SK-N-SH (cell line): ENCODE measurements around the gene RBM33. TPM values are rescaled to one million over a fixed set of nuclear protein-coding genes. Genes with fewer than 3 reads are reported as not detected.

Source experiments
- CTCF ChIA-PET: fragments of 300-600, 350-600 bp; formaldehyde crosslinking; extraction: SDS; loops from one replicate; lab custom pipeline; 2021; lab: Yijun Ruan, JAX
- POLR2A ChIA-PET: fragments of 350-600 bp; sonication (Branson Sonifier 250); formaldehyde crosslinking; extraction: SDS; loops from one replicate; lab custom pipeline; 2020; ENCODE audit warnings: antibody characterized with exemption, inconsistent platforms; lab: Yijun Ruan, JAX
- DNase-seq: peaks from one replicate; pipeline ENCODE4 v3.0.0; 2012
- H2AFZ ChIP-seq: fragments of 200-600 bp; sonication (generic); 2 replicates; pipeline ENCODE4 v1.8.1; 2016; ENCODE audit warnings: antibody characterized with exemption, mild to moderate bottlenecking, low read depth
- H3F3A ChIP-seq: fragments of 200-600 bp; sonication (generic); replicated peaks from 2 replicates; pipeline ENCODE3; 2016; ENCODE audit warnings: antibody characterized with exemption, mild to moderate bottlenecking; ENCODE audit not compliant: insufficient read depth
- H3K27ac ChIP-seq, 2 experiments: fragments of 200-500 bp in 1 of 2; fragments of 200-600 bp in 1 of 2; sonication (Bioruptor generic) in 1 of 2; sonication (generic), shearing (Covaris generic) in 1 of 2; 2 replicates each; pipeline versions ENCODE4 v1.5.1 to v1.6.1; 2014 to 2016; ENCODE audit warnings: low read depth in 2 of 2, inconsistent platforms in 1 of 2, low read length in 1 of 2, mild to moderate bottlenecking in 1 of 2, mixed read lengths in 1 of 2
- H3K27me3 ChIP-seq: fragments of 200-600 bp; sonication (generic), shearing (Covaris generic); 2 replicates; pipeline ENCODE4 v1.6.1; 2016; ENCODE audit warnings: mixed run types; ENCODE audit not compliant: insufficient read depth
- H3K36me3 ChIP-seq, 2 experiments: fragments of 200-500 bp in 1 of 2; fragments of 200-600 bp in 1 of 2; sonication (Bioruptor generic) in 1 of 2; sonication (generic) in 1 of 2; replicated peaks in 1 of 2; 2 replicates each; pipeline versions ENCODE3 to v1.5.1; 2014 to 2016; ENCODE audit warnings: low read length in 1 of 2, mild to moderate bottlenecking in 1 of 2; ENCODE audit not compliant: insufficient read depth in 2 of 2, control insufficient read depth in 1 of 2
- H3K4me1 ChIP-seq, 2 experiments: fragments of 200-500 bp in 1 of 2; fragments of 200-600 bp in 1 of 2; sonication (Bioruptor generic) in 1 of 2; sonication (generic), shearing (Covaris generic) in 1 of 2; 2 replicates each; pipeline versions ENCODE4 v1.5.1 to v1.6.1; 2014 to 2016; ENCODE audit warnings: low read depth in 1 of 2, low read length in 1 of 2, mixed run types in 1 of 2; ENCODE audit not compliant: insufficient read depth in 2 of 2, control insufficient read depth in 1 of 2
- H3K4me2 ChIP-seq: fragments of 200-600 bp; sonication (generic), shearing (Covaris generic); 2 replicates; pipeline ENCODE4 v1.6.1; 2017; ENCODE audit warnings: mixed run types
- H3K4me3 ChIP-seq, 2 experiments: fragments of 200-500 bp in 1 of 2; fragments of 200-600 bp in 1 of 2; sonication (Bioruptor generic) in 1 of 2; sonication (generic), shearing (Covaris generic) in 1 of 2; 2 replicates each; pipeline versions ENCODE4 v1.5.1 to v1.8.1; 2014 to 2016; ENCODE audit warnings: low read depth in 2 of 2, inconsistent platforms in 1 of 2, low read length in 1 of 2, mild to moderate bottlenecking in 1 of 2, mixed read lengths in 1 of 2, moderate library complexity in 1 of 2
- H3K79me2 ChIP-seq: fragments of 200-600 bp; sonication (generic); 2 replicates; pipeline ENCODE4 v1.8.1; 2017; ENCODE audit warnings: mild to moderate bottlenecking; ENCODE audit not compliant: insufficient read depth
- H3K9ac ChIP-seq: fragments of 200-600 bp; sonication (generic); 2 replicates; pipeline ENCODE4 v1.6.1; 2017; ENCODE audit warnings: mixed run types
- H3K9me2 ChIP-seq: fragments of 200-600 bp; sonication (generic); 2 replicates; pipeline ENCODE4 v1.6.1; 2017; ENCODE audit warnings: mixed run types
- H3K9me3 ChIP-seq: fragments of 200-600 bp; sonication (generic); 2 replicates; pipeline ENCODE4 v1.6.1; 2017; ENCODE audit warnings: mixed run types, mild to moderate bottlenecking, moderate library complexity
- H4K20me1 ChIP-seq: fragments of 200-600 bp; sonication (generic); 2 replicates; pipeline ENCODE4 v1.6.1; 2017; ENCODE audit warnings: mild to moderate bottlenecking, mixed run types; ENCODE audit not compliant: insufficient read depth
- CHD2 ChIP-seq: fragments of 150-350 bp; IDR thresholded peaks from 2 replicates; pipeline ENCODE4 v1.6.1; 2018; ENCODE audit warnings: low read length; ENCODE audit not compliant: partially characterized antibody
- CTCF ChIP-seq: fragments of 200-600 bp; sonication (generic); IDR thresholded peaks from 2 replicates; pipeline ENCODE4 v1.6.1; 2017; ENCODE audit warnings: antibody characterized with exemption, mild to moderate bottlenecking, moderate library complexity
- ELF1 ChIP-seq: IDR thresholded peaks from 2 replicates; pipeline ENCODE4 v1.4.0; 2012
- FOSL2 ChIP-seq: IDR thresholded peaks from 2 replicates; pipeline ENCODE4 v1.4.0; 2012; ENCODE audit warnings: low read depth, mild to moderate bottlenecking, moderate library complexity, borderline replicate concordance
- GATA2 ChIP-seq: sonication (generic); formaldehyde crosslinking; IDR thresholded peaks from 2 replicates; pipeline ENCODE4 v1.5.0; 2020; ENCODE audit warnings: mild to moderate bottlenecking, missing genetic modification reagents
- JUND ChIP-seq: IDR thresholded peaks from 2 replicates; pipeline ENCODE4 v1.4.0; 2012
- MAX ChIP-seq: IDR thresholded peaks from 2 replicates; pipeline ENCODE4 v1.4.0; 2012; ENCODE audit warnings: low read depth
- MXI1 ChIP-seq: IDR thresholded peaks from 2 replicates; pipeline ENCODE4 v1.6.1; 2012; ENCODE audit warnings: mild to moderate bottlenecking, low read depth, low read length, improper control_type of control experiment
- NRF1 ChIP-seq: IDR thresholded peaks from 2 replicates; pipeline ENCODE4 v1.6.1; 2012; ENCODE audit warnings: low read depth, mild to moderate bottlenecking, low read length
- POLR2AphosphoS5 ChIP-seq: IDR thresholded peaks from 2 replicates; pipeline ENCODE4 v1.6.1; 2012; ENCODE audit warnings: low read depth, low read length
- RAD21 ChIP-seq: IDR thresholded peaks from 2 replicates; pipeline ENCODE4 v1.6.1; 2012; ENCODE audit warnings: mild to moderate bottlenecking, low read length
- RCOR1 ChIP-seq: fragments of 150-350 bp; IDR thresholded peaks from 2 replicates; pipeline ENCODE4 v1.6.1; 2017; ENCODE audit warnings: antibody characterized with exemption, low read length
- REST ChIP-seq: IDR thresholded peaks from 2 replicates; pipeline ENCODE4 v1.6.1; 2012; ENCODE audit warnings: mild to moderate bottlenecking, low read depth, low read length, moderate library complexity
- SIN3A ChIP-seq: IDR thresholded peaks from 2 replicates; pipeline ENCODE4 v1.6.1; 2012; ENCODE audit warnings: low read depth, mild to moderate bottlenecking, low read length, moderate library complexity, borderline replicate concordance
- SMC3 ChIP-seq: IDR thresholded peaks from 2 replicates; pipeline ENCODE4 v1.6.1; 2012; ENCODE audit warnings: low read depth, low read length, improper control_type of control experiment
- USF1 ChIP-seq: IDR thresholded peaks from 2 replicates; pipeline ENCODE4 v1.4.0; 2012; ENCODE audit warnings: low read depth, borderline replicate concordance
- YY1 ChIP-seq: IDR thresholded peaks from 2 replicates; pipeline ENCODE4 v1.4.0; 2012; ENCODE audit warnings: low read depth, mild to moderate bottlenecking
- ZBTB33 ChIP-seq: IDR thresholded peaks from 2 replicates; pipeline ENCODE4 v1.4.0; 2012; ENCODE audit warnings: low read depth, borderline replicate concordance
- WGBS: methylation state at CpG from one replicate; pipeline ENCODE4 v1.1.6; 2017; ENCODE audit warnings: low lambda C conversion rate; 5-methylcytosine and 5-hydroxymethylcytosine counted together
- polyA plus RNA-seq, 3 experiments: library from polyadenylated mRNA; depleted of rRNA; stranded (reverse); fragments of >200 nt; gene quantifications; 2 replicates each; pipeline ENCODE4 v1.2.3, GENCODE V29; 2012

RBM33 gene
- polyA plus RNA-seq, 1 of the 3 experiments (the other 2 are of a cell fraction), result 13.8 TPM

- ChIA-PET CTCF (interaction anchor here (1.0 to 3.3 kb wide), 2 partner anchors 15 to 184 kb away, joined by 3 to 15 read pairs; no protein-coding TSS in a partner anchor), POLR2A (no interaction called here)
- Histone ChIP-seq H3K9me3 (no peaks in the 10 kb centered on the region), H3K79me2 (no peaks in the 10 kb centered on the region), H4K20me1 (no peaks in the 10 kb centered on the region), H3K27me3 (no peaks in the 10 kb centered on the region), H3K4me3 (no peak overlapping the region), H3K36me3 (peaks cover 18 to 55% of the 10 kb centered on the region in 2 experiments), H3K27ac (no peak overlapping the region), H3F3A (no peaks in the 10 kb centered on the region), H3K9me2 (no peaks in the 10 kb centered on the region), H2AFZ (no peak overlapping the region), H3K4me2 (no peak overlapping the region), H3K9ac (no peak overlapping the region), H3K4me1 (peaks cover 0 to 6% of the 10 kb centered on the region in 2 experiments; a peak in 1 of 4 replicates)
- TF ChIP-seq POLR2AphosphoS5 (no peak), SIN3A (no peak), ZBTB33 (no peak), MXI1 (no peak), YY1 (no peak), REST (no peak), GATA2 (CRISPR knock-in tag) (no peak), RCOR1 (no peak), NRF1 (no peak), SMC3 (no peak), ELF1 (no peak), USF1 (no peak), RAD21 (no peak), CHD2 (no peak), MAX (no peak), FOSL2 (no peak), CTCF (no peak), JUND (no peak)
- WGBS, result 82% methylated on average over 8 of the region's 10 CpGs
- DNase-seq, result no peak
These were observed 138.0 kb downstream of the RBM33 start for GRCh38 chr7:155782466-155782865.
